HG02938 (cell line): Measurements from ENCODE around the gene SMYD3.

Experiments used
- ATAC-seq: cut with Tn5 transposase; IDR thresholded peaks from one replicate; pipeline ENCODE4 v1.9.1; 2021; ENCODE audit warnings: mild to moderate bottlenecking, moderate library complexity; ENCODE audit not compliant: unreplicated experiment

The SMYD3 gene

GRCh38 chr1:246317332-246318035, 189.6 kb downstream of the SMYD3 start:
- ATAC-seq: no peak

- ATAC-seq: no peak
These were observed 195.6 kb downstream of the SMYD3 start for GRCh38 chr1:246311461-246311860.

- ATAC-seq: no peak
These were observed 197.7 kb downstream of the SMYD3 start for GRCh38 chr1:246309247-246309884.

- no peak for ATAC-seq
These were observed 198.5 kb downstream of the SMYD3 start for GRCh38 chr1:246308533-246309075.

GRCh38 chr1:246306415-246307037, 200.6 kb downstream of the SMYD3 start:
- no peak for ATAC-seq

- no peak for ATAC-seq
These were observed 202.4 kb downstream of the SMYD3 start for GRCh38 chr1:246304484-246305259.

GRCh38 chr1:246302711-246303317, 204.3 kb downstream of the SMYD3 start:
- no peak for ATAC-seq

- no peak for ATAC-seq
These were observed 204.8 kb downstream of the SMYD3 start for GRCh38 chr1:246302251-246302625.

GRCh38 chr1:246301553-246302250, 205.4 kb downstream of the SMYD3 start:
- no peak for ATAC-seq

- ATAC-seq: no peak
These were observed 206.2 kb downstream of the SMYD3 start for GRCh38 chr1:246300626-246301549.

- no peak for ATAC-seq
These were observed 209.5 kb downstream of the SMYD3 start for GRCh38 chr1:246297279-246298265.

- ATAC-seq: no peak
These were observed 211.1 kb downstream of the SMYD3 start for GRCh38 chr1:246295968-246296367.

- ATAC-seq: no peak
These were observed 211.7 kb downstream of the SMYD3 start for GRCh38 chr1:246295340-246295739.

GRCh38 chr1:246294263-246294662, 212.8 kb downstream of the SMYD3 start:
- no peak for ATAC-seq

GRCh38 chr1:246293366-246294121, 213.5 kb downstream of the SMYD3 start:
- ATAC-seq: no peak

- ATAC-seq: no peak
These were observed 214.5 kb downstream of the SMYD3 start for GRCh38 chr1:246292571-246292970.

- ATAC-seq: no peak
These were observed 216.0 kb downstream of the SMYD3 start for GRCh38 chr1:246291127-246291526.
